A673 (cell line): ENCODE data around the gene DLG2.

Experiments
- EZH2 ChIP-seq: fragments of 200-600 bp; sonication (generic); IDR thresholded peaks from 2 replicates; pipeline ENCODE4 v1.6.1; 2017; ENCODE audit warnings: borderline replicate concordance, low read depth, mild to moderate bottlenecking, mixed read lengths, antibody characterized with exemption, low read length; ENCODE audit not compliant: poor library complexity, severe bottlenecking
- TF ChIP-seq, protein P1 (sequence below): fragments of 300-800, 200-600 bp; sonication (generic); conservative IDR thresholded peaks from 2 replicates; pipeline ENCODE4 v1.5.1; 2017; ENCODE audit warnings: low read depth, mild to moderate bottlenecking, antibody characterized with exemption, low read length, moderate library complexity, mixed read lengths

DNA sequence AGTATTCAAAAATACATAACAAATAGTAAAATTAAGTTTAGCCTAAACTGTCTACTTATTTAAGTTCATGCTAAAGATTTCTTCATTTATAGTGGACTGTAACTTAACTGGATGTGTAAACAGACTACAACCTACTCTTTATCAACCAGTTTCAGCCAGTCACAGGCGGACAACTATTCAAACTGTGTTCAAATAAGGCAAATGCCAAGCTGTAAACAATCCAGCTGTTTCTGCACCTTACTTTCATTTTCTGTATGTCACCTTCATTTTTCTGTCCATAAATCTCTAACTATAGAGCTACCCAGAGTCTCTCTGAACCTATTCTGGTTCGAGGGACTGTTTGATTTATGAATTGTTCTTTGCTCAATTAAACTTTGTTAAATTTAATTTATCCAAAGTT, 992.8 kb downstream of the DLG2 start:
- TF ChIP-seq, protein P1, sequence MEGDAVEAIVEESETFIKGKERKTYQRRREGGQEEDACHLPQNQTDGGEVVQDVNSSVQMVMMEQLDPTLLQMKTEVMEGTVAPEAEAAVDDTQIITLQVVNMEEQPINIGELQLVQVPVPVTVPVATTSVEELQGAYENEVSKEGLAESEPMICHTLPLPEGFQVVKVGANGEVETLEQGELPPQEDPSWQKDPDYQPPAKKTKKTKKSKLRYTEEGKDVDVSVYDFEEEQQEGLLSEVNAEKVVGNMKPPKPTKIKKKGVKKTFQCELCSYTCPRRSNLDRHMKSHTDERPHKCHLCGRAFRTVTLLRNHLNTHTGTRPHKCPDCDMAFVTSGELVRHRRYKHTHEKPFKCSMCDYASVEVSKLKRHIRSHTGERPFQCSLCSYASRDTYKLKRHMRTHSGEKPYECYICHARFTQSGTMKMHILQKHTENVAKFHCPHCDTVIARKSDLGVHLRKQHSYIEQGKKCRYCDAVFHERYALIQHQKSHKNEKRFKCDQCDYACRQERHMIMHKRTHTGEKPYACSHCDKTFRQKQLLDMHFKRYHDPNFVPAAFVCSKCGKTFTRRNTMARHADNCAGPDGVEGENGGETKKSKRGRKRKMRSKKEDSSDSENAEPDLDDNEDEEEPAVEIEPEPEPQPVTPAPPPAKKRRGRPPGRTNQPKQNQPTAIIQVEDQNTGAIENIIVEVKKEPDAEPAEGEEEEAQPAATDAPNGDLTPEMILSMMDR, result no peak
- no peak for TF ChIP-seq EZH2
